CMK (cell line): Measurements from ENCODE around the gene WDR12.
"Not testable (repeated sequence)": the region's sequence is repeated elsewhere in the genome, so short reads cannot be mapped to it uniquely, and the experiment has no call there.

Experiments
- DNase-seq: peaks from one replicate; pipeline ENCODE4 v3.0.0-alpha.2; 2010; ENCODE audit warnings: low read depth

WDR12 gene

GRCh38 chr2:202883987-202884675, 27.3 kb downstream of the WDR12 start:
- DNase-seq: no peak

GRCh38 chr2:202881570-202881969, 29.9 kb downstream of the WDR12 start:
- DNase-seq: no peak

DNA sequence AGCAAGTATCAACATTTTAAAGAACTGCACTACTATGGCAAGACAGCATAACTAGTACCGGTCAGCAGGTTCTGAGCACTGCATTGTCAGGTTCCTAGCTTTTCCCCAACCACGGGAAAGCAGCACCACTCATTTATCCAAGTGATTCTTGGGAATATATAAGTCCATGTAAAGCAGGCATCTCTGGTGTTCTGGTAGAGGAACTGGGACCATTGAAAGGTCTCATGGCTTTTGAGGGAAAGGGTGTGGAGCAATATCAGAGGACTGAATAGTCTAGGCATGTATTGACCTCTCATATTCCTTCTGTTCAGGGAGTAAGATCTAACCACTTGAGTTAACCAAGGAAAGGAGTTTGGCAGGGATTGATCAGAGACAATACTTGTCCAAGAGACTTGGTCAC, 33.8 kb downstream of the WDR12 start:
- no peak for DNase-seq

- peak; percentile 37 for DNase-seq
These were observed 40.0 kb downstream of the WDR12 start, which contains the start of gene ICA1L for GRCh38 chr2:202871300-202872141. TSS of gene ICA1L (minus strand) at chr2:202871766. CDS start at chr2:202829009, 42,757 bp downstream.

DNA sequence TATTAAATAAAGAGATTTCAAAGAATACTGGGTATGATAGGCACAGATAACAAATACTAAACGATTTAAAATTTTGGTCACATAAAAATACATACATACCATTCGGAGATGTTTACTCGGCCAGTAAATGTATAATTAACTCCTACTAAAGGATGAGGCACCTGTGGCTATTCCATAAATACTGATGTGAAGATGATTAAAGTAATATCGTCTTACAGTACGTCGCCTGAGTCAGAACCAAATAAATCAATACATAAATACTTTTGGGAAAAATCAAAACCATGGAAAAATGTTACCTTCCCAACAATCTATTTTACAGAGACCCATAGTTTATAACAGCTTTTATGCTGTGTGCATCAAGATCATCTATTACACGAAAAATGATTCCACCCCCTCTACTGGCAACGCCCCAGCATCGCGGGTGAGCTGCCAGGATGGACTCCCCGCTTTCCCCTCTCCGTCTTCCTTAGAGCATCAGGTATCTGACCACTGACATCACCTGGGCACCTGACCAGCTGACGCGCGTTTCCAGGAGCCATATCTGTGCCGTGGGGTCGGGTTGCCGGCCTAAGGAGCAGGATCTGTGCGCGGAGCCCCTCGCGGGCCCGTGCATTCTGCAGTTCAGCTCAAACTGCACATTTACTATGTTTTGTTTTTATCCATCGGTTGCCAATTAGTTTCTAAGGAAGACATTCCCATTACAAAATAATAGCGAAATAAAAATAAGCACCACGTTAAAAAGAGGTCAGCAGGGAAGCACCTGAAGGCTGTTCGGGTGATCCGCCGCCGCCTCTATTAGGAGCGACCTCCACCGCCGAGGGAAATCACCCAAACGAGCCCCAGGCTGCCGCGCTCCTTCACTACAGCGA, 40.8 kb downstream of the WDR12 start:
- no peak for DNase-seq

DNA sequence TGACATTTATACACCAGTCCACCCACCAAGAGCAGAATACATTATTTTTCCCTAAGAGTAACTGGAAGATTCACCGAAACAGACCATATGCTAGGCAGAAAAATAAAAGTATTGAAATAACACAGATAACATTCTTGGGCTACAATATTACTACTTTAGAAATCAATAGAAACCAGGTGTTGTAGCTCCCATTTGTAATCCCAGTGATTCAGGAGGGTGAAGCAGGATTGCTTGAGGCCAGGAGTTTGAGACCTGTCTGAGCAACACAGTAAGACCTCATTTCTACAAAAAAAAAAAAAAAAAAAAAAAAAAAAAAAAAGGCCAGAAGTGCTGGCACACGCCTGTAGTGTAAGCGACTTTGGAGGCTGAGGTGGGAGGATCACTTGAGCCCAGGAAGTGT, 49.5 kb downstream of the WDR12 start:
- DNase-seq: no peak

DNA sequence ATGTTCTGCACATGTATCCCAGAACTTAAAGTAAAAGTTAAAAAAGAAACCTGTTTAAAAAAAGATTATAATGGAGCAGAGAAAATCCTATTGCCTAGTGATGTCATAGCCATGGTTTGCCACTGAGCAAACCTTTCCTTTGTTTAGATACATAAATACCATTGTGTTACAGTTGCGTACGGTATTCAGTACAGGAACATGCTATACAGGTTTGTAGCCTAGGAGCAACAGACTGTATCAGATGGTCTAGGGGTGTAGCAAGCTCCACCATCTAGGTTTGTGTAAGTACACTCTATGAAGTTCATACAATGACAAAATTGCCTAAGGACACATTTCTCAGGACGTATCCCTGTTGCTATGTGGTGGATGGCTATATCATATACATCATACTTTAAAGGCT, 52.9 kb downstream of the WDR12 start:
- no peak for DNase-seq

DNA sequence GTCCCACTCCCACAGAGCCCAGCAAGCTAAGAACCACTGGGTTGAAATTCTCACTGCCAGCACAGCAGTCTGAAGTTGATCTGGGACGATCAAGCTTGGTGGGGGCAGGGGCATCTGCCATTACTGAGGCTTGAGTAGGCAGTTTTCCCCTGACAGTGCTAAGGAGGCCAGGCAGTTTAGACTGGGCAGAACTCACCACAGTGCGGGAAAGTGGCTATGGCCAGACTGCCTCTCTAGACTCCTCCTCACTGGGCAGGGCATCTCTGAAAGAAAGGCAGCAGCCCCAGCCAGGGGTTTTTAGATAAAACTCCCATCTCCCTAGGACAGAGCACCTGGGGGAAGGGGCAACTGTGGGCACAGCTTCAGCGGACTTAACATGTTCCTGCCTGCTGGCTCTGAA, 62.1 kb downstream of the WDR12 start:
- not testable (repeated sequence) for DNase-seq

GRCh38 chr2:202848813-202849212, 62.7 kb downstream of the WDR12 start:
- DNase-seq: no peak

DNA sequence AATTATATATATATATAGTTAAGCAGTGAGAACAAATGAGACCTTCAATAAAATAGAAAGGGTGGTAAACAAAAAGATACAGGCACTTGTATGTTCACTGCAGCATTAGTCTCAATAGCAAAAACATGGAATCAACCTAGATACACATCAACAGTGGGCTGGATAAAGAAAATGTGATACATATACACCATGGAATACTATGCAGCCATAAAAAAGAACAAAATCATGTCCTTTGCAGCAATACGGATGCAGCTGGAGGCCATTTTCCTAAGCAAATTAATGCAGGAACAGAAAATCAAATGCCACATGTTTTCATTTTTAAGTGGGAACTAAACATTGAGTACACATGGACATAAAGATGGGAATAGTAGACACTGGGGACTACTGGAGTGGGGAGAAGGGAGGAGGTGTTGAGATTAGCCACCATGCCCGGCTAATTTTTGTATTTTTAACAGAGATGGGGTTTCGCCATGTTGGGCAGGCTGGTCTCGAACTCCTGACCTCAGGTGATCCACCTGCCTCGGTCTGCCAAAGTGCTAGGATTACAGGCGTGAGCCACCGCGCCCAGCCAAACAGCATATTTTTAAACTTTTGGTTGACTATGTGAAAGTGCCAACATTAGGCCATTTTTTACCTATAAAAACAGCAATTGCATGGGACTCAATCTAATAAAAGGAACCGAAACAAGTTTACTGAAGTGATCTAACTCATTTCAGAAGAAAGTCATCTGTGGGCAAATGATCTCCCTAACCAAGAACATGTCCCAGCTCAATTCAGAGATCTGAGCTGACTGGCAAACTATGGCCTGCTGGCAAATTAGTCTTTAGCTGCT, 63.6 kb downstream of the WDR12 start:
- no peak for DNase-seq

DNA sequence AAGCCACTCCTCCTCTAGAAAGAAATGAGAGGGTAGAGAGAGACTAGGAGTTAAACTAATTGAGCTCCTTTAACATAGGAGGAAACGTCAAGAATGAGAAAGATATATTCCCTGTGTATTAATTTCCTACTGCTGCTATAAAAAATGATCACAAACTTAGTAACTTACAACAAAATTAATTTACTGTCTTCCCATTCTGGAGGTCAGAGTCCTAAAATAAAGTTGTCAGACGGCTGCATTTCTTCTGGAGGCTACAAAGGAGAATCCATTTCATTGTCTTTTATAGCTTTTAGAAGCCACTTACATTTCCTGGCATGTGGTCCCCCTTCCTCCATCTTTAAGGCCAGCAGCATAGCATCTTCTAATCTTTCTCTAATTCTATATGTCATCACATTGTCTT, 66.8 kb downstream of the WDR12 start:
- DNase-seq: no peak

- DNase-seq: no peak
These were observed 68.8 kb downstream of the WDR12 start for GRCh38 chr2:202842690-202843089.

DNA sequence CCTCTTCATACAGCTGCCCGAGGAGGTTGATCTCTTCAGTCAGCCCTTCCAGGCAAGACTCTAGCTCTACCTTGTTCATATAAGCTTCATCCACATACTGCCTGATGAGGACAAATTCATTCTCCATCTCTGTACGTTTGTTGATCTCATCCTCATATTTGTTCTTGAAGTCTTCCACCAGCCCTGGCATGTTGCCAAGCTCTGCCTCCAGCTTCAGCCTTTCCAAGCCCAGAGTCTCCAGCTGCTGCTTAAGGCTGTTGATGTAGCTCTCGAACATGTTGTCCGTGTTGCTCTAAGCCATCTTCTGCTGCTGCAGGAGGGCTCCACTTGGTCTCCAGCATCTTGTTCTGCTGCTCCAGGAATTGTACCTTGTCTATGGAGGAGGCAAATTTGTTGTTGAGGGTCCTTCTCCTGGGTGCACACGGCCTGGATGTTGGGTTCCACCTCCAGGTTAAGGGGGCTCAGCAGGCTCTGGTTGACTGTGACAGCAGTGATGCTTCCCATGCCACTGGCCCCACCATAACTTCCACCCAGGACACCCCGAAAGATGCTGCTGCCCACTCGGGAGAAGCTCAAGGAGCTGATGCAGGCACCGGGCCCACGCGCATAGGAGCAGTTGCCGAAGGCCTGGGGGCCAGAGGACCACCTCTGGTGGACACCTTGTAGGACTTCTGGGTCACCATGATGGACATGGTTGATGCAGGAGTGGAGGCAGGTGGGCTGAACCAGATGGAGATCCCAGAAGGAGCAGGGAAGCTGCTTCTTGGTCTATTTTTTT, 70.2 kb downstream of the WDR12 start:
- no peak for DNase-seq

DNA sequence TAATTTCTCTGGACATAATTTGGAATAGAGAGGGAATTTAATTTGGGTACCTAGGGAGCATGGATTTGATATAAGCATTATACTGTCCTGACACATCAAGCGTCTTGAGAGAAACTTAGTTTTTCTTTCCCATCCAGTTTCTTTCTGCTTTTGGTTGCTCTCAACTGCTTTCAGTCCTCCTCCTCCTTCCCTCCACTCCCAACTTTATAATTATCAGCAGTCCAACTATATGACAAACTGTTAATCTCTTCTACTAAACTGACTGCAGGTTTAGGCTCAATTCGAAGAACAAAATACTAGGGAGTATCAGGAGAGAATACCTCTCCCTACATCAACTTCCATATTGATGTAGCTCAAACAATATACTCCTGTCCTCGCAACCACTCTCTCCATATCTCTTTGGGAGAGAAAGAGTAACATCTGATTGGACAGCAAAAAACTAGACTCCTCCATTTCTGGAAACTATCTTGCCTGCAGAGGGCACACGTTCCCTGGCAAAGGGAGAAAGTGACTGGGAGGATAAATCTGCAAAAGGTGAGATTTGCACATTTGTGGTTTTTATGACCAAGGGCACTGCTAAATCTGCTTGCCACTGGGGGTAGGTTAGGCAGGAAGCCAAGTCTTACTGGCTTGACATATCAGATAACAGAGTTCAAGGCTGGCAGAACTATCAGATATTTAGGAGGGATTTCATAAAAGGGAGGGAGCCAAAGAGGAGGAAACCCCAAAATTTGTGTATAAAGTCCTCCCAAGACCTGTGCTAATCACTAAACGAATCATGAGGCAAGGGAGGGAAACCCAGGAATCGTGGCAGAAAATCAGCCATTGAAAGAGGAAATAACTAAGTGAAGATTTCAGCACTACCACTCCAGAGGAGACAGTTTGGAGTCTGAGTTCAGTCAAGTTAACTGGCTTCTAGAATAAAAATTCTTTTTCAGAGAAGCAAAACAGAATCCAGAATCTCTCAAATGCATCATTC, 79.9 kb downstream of the WDR12 start:
- DNase-seq: no peak

GRCh38 chr2:202824901-202825300, 86.6 kb downstream of the WDR12 start:
- DNase-seq: no peak
